Osteoblast (primary cell): ENCODE measurements around the gene AIMP1. TPM values are rescaled to one million over a fixed set of nuclear protein-coding genes. Genes with fewer than 3 reads are reported as not detected.
A peak's percentile ranks its signal among the peaks of the same experiment; 100 is the strongest.

Experiments
- DNase-seq: peaks from one replicate; pipeline ENCODE4 v3.0.0; 2011; ENCODE audit warnings: low spot score, mixed read lengths; ENCODE audit not compliant: insufficient read length; ENCODE audit errors: missing footprints
- H2AFZ ChIP-seq: 2 replicates; pipeline ENCODE4 v1.6.0; 2011; ENCODE audit warnings: mild to moderate bottlenecking, low read length
- H3K27ac ChIP-seq: 2 replicates; pipeline ENCODE4 v1.5.1; 2011; ENCODE audit warnings: mild to moderate bottlenecking, low read depth, low read length, moderate library complexity
- H3K27me3 ChIP-seq: 2 replicates; pipeline ENCODE4 v1.6.0; 2012; ENCODE audit warnings: mild to moderate bottlenecking, control low read depth, inconsistent platforms, low read length, moderate library complexity; ENCODE audit not compliant: insufficient read depth
- H3K36me3 ChIP-seq: 2 replicates; pipeline ENCODE4 v1.5.1; 2011; ENCODE audit warnings: mild to moderate bottlenecking, low read length, control low read depth, moderate library complexity; ENCODE audit not compliant: insufficient read depth
- H3K4me1 ChIP-seq: 2 replicates; pipeline ENCODE4 v1.5.1; 2011; ENCODE audit warnings: mild to moderate bottlenecking, low read length, control low read depth, moderate library complexity; ENCODE audit not compliant: insufficient read depth
- H3K4me2 ChIP-seq: 2 replicates; pipeline ENCODE4 v1.6.0; 2011; ENCODE audit warnings: mild to moderate bottlenecking, low read length; ENCODE audit not compliant: insufficient read depth
- H3K4me3 ChIP-seq: fragments of 200-600 bp; sonication (generic); 3 replicates; pipeline ENCODE4 v1.5.1; 2012; ENCODE audit warnings: mild to moderate bottlenecking, low read length, inconsistent platforms; ENCODE audit not compliant: insufficient read depth
- H3K79me2 ChIP-seq: 2 replicates; pipeline ENCODE4 v1.6.0; 2012; ENCODE audit warnings: mild to moderate bottlenecking, low read length, control low read depth, inconsistent platforms; ENCODE audit not compliant: insufficient read depth
- H3K9me3 ChIP-seq: 2 replicates; pipeline ENCODE4 v1.5.1; 2011; ENCODE audit warnings: low read depth, low read length, control low read depth
- H4K20me1 ChIP-seq: 2 replicates; pipeline ENCODE4 v1.6.0; 2012; ENCODE audit warnings: mild to moderate bottlenecking, low read length, control low read depth; ENCODE audit not compliant: insufficient read depth
- CTCF ChIP-seq: IDR thresholded peaks from 2 replicates; pipeline ENCODE4 v1.5.1; 2011; ENCODE audit warnings: mild to moderate bottlenecking, low read depth, low read length, moderate library complexity; ENCODE audit errors: extremely low read depth
- total RNA-seq: library from RNA; depleted of rRNA; stranded (reverse); fragments of >200 nt; gene quantifications from 2 replicates; pipeline ENCODE4 v1.2.3, GENCODE V29; 2012

Gene AIMP1
- total RNA-seq, 1 donor = 27.9 TPM

GRCh38 chr4:106315476-106315967, 828 bp upstream of the AIMP1 start:
- Histone ChIP-seq H3K27ac (peak overlapping the region; percentile 98), H3K4me2 (peak overlapping the region; percentile 95), H2AFZ (peak overlapping the region; percentile 92), H3K27me3 (no peaks in the 10 kb centered on the region), H3K79me2 (peaks cover 85% of the 10 kb centered on the region), H3K36me3 (peaks cover 2% of the 10 kb centered on the region), H4K20me1 (no peaks in the 10 kb centered on the region), H3K4me3 (peak overlapping the region; percentile 88), H3K4me1 (peaks cover 56% of the 10 kb centered on the region), H3K9me3 (no peaks in the 10 kb centered on the region)
- no peak for DNase-seq
- TF ChIP-seq CTCF = no peak

- no peak for TF ChIP-seq CTCF
- H3K36me3 ChIP-seq = peaks cover 3% of the 10 kb centered on the region
- H3K4me2 ChIP-seq = peak overlapping the region; percentile 95
- H3K9me3 ChIP-seq = no peaks in the 10 kb centered on the region
- DNase-seq = no peak
- no peaks in the 10 kb centered on the region for H3K27me3 ChIP-seq
- peak overlapping the region; percentile 88 for H3K4me3 ChIP-seq
- H4K20me1 ChIP-seq = no peaks in the 10 kb centered on the region
- peak overlapping the region; percentile 98 for H3K27ac ChIP-seq
- peak overlapping the region; percentile 92 for H2AFZ ChIP-seq
- peaks cover 79% of the 10 kb centered on the region for H3K79me2 ChIP-seq
- H3K4me1 ChIP-seq = peaks cover 44% of the 10 kb centered on the region
Observed at GRCh38 chr4:106316773-106317409, 541 bp downstream of the AIMP1 start.

- peak overlapping the region; percentile 88 for H3K4me3 ChIP-seq
- H3K4me2 ChIP-seq = peak overlapping the region; percentile 95
- no peak for DNase-seq
- no peak for TF ChIP-seq CTCF
- H3K9me3 ChIP-seq = no peaks in the 10 kb centered on the region
- peaks cover 83% of the 10 kb centered on the region for H3K79me2 ChIP-seq
- H3K27me3 ChIP-seq = no peaks in the 10 kb centered on the region
- no peaks in the 10 kb centered on the region for H4K20me1 ChIP-seq
- peaks cover 40% of the 10 kb centered on the region for H3K4me1 ChIP-seq
- peak overlapping the region; percentile 98 for H3K27ac ChIP-seq
- H2AFZ ChIP-seq = no peak overlapping the region
- H3K36me3 ChIP-seq = peaks cover 3% of the 10 kb centered on the region
Observed at GRCh38 chr4:106317815-106318214, 1.5 kb downstream of the AIMP1 start.

GRCh38 chr4:106318511-106318910, 2.2 kb downstream of the AIMP1 start:
- H3K9me3 ChIP-seq = no peaks in the 10 kb centered on the region
- H3K4me3 ChIP-seq = peak overlapping the region; percentile 1
- no peak for TF ChIP-seq CTCF
- H3K4me2 ChIP-seq = peak overlapping the region; percentile 95
- no peaks in the 10 kb centered on the region for H3K27me3 ChIP-seq
- H2AFZ ChIP-seq = no peak overlapping the region
- DNase-seq = no peak
- H3K27ac ChIP-seq = no peak overlapping the region
- no peaks in the 10 kb centered on the region for H4K20me1 ChIP-seq
- peaks cover 34% of the 10 kb centered on the region for H3K4me1 ChIP-seq
- peaks cover 3% of the 10 kb centered on the region for H3K36me3 ChIP-seq
- peaks cover 85% of the 10 kb centered on the region for H3K79me2 ChIP-seq
